Panc1 (cell line): ENCODE results near the gene CDC37L1. TPM values are rescaled to one million over a fixed set of nuclear protein-coding genes. Genes with fewer than 3 reads are reported as not detected.

Experiments used
- ATAC-seq: fragments of 200-7000 bp; cut with Tn5 transposase; 2 replicates; pipeline ENCODE4 v1.9.1; 2020; ENCODE audit warnings: mild to moderate bottlenecking, moderate library complexity
- BruUV-seq: library from RNA; stranded (reverse); fragments of 400-500 nt; replicated peaks from 2 replicates; lab custom pipeline; 2021; lab: Mats Ljungman, UMichigan
- CTCF ChIA-PET: fragments of 300-600 bp; sonication (Branson Sonifier 250); formaldehyde crosslinking; loops from one replicate; lab custom pipeline; 2022; ENCODE audit warnings: antibody characterized with exemption; lab: Charles Lee
- POLR2A ChIA-PET: fragments of 300-600 bp; sonication (Branson Sonifier 250); formaldehyde crosslinking; loops from one replicate; lab custom pipeline; 2022; ENCODE audit warnings: antibody characterized with exemption; lab: Charles Lee
- DNase-seq: peaks from one replicate; pipeline ENCODE4 v3.0.0-alpha.2; 2010; ENCODE audit warnings: low read depth, low spot score
- H3K27ac ChIP-seq: 2 replicates; pipeline ENCODE4 v1.5.1; 2011; ENCODE audit warnings: mild to moderate bottlenecking, low read length, inconsistent platforms
- H3K27me3 ChIP-seq: fragments of 200-500 bp; sonication (Bioruptor generic); 2 replicates; pipeline ENCODE4 v1.6.0; 2014; ENCODE audit warnings: low read length, inconsistent platforms; ENCODE audit not compliant: control insufficient read depth, insufficient read depth
- H3K36me3 ChIP-seq: fragments of 200-500 bp; sonication (Bioruptor generic); 2 replicates; pipeline ENCODE4 v1.5.1; 2014; ENCODE audit warnings: inconsistent platforms, mild to moderate bottlenecking, low read length, moderate library complexity; ENCODE audit not compliant: control insufficient read depth, insufficient read depth
- H3K4me1 ChIP-seq: 2 replicates; pipeline ENCODE4 v1.5.1; 2011; ENCODE audit warnings: inconsistent platforms, mild to moderate bottlenecking, low read length, moderate library complexity; ENCODE audit not compliant: control insufficient read depth, insufficient read depth
- H3K4me3 ChIP-seq, 2 experiments: 2 replicates each; pipeline ENCODE4 v1.5.1; 2011 to 2012; ENCODE audit warnings: low read depth in 2 of 2, low read length in 2 of 2, mild to moderate bottlenecking in 2 of 2, inconsistent platforms in 1 of 2, moderate library complexity in 1 of 2
- H3K9me3 ChIP-seq: fragments of 200-500 bp; sonication (Bioruptor generic); 2 replicates; pipeline ENCODE4 v1.5.1; 2014; ENCODE audit warnings: low read depth, mild to moderate bottlenecking, inconsistent platforms, low read length, moderate library complexity; ENCODE audit not compliant: control insufficient read depth, insufficient read depth
- POLR2AphosphoS5 ChIP-seq: IDR thresholded peaks from 2 replicates; pipeline ENCODE4 v1.6.1; 2012; ENCODE audit warnings: mild to moderate bottlenecking, low read depth, low read length, moderate library complexity
- REST ChIP-seq, 2 experiments: IDR thresholded peaks; 2 replicates each; pipeline ENCODE4 v1.6.1; 2011 to 2012; ENCODE audit warnings: low read depth in 2 of 2, control low read depth in 1 of 2, low read length in 1 of 2, mild to moderate bottlenecking in 1 of 2, moderate library complexity in 1 of 2; ENCODE audit not compliant: insufficient read depth in 1 of 2
- SIN3A ChIP-seq: IDR thresholded peaks from 2 replicates; pipeline ENCODE4 v1.6.1; 2012; ENCODE audit warnings: low read depth, mild to moderate bottlenecking, low read length, moderate library complexity, borderline replicate concordance; ENCODE audit not compliant: insufficient read depth
- TCF7L2 ChIP-seq: IDR thresholded peaks from 2 replicates; pipeline ENCODE4 v1.6.1; 2011; ENCODE audit warnings: mild to moderate bottlenecking, low read depth, low read length, inconsistent platforms
- in situ Hi-C: cut with HindIII; loops from 2 replicates; pipeline ENCODE4 v1.10.0; 2016; ENCODE audit warnings: low sequenced_read_pairs, low pct_unique_long_range_greater_than_20kb
- intact Hi-C: fragments of 100-400 bp; cut with micrococcal nuclease; formaldehyde crosslinking; loops from one replicate; pipeline ENCODE4 v1.10.0; 2022; ENCODE audit not compliant: unreplicated experiment
- total RNA-seq: library from RNA; stranded (reverse); gene quantifications from one replicate; pipeline ENCODE4 v1.2.1, GENCODE V29; 2021; ENCODE audit not compliant: unreplicated experiment
- TF ChIP-seq, protein P1 (sequence below): fragments of 450-650 bp; IDR thresholded peaks from 2 replicates; pipeline ENCODE4 v1.5.1; 2017; ENCODE audit warnings: mild to moderate bottlenecking

The CDC37L1 gene
- total RNA-seq, 1 experiment from 2014 or later, result 3.0 TPM

GRCh38 chr9:4680173-4680525, 780 bp downstream of the CDC37L1 start:
- Histone ChIP-seq H3K36me3 (peaks cover 3% of the 10 kb centered on the region; the same call in 1 of the 2 replicates), H3K27me3 (no peaks in the 10 kb centered on the region), H3K27ac (peak overlapping the region; percentile 77), H3K4me3 (peak overlapping the region; percentile 63 to 71), H3K4me1 (no peaks in the 10 kb centered on the region), H3K9me3 (no peaks in the 10 kb centered on the region)
- ATAC-seq, result 0 out of 2 replicates have a peak, but pooled peaks have one; percentile 8
- BruUV-seq, result no TSS peak
- in situ Hi-C loops (no loop called here), intact Hi-C loops (no loop called here)
- TF ChIP-seq SIN3A (no peak), POLR2AphosphoS5 (no peak), REST (IDR thresholded peaks at IDR 0.05; ENCODE audit: insufficient read depth in 1 of 2, low read depth in 2 of 2, low read length in 1 of 2) (no peak), TCF7L2 (no peak)
- TF ChIP-seq, protein P1, sequence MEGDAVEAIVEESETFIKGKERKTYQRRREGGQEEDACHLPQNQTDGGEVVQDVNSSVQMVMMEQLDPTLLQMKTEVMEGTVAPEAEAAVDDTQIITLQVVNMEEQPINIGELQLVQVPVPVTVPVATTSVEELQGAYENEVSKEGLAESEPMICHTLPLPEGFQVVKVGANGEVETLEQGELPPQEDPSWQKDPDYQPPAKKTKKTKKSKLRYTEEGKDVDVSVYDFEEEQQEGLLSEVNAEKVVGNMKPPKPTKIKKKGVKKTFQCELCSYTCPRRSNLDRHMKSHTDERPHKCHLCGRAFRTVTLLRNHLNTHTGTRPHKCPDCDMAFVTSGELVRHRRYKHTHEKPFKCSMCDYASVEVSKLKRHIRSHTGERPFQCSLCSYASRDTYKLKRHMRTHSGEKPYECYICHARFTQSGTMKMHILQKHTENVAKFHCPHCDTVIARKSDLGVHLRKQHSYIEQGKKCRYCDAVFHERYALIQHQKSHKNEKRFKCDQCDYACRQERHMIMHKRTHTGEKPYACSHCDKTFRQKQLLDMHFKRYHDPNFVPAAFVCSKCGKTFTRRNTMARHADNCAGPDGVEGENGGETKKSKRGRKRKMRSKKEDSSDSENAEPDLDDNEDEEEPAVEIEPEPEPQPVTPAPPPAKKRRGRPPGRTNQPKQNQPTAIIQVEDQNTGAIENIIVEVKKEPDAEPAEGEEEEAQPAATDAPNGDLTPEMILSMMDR, result no peak
- CTCF ChIA-PET, result no interaction called here
- POLR2A ChIA-PET, result no interaction called here
- no peak for DNase-seq

DNA sequence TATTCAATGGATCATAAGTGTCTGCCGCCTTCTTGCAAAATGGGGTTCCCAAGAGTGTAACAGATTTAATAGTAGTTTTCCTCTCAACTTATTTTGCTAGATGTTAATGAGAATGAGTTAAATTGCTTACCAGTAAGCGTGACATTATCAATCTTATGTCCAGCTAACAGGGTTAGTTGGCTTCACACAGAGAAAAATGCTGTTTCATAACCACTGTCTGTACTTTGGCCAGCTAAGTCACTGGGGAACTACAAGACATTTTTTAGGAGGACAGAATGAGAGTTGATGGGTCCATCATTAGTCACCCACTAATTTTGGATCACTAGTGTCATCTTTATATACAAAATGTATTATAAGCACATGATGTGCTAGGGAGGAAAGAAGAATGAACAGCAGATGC, 1.4 kb downstream of the CDC37L1 start:
- peak overlapping the region; percentile 63 to 71; a peak in 3 of 4 replicates for H3K4me3 ChIP-seq
- peak overlapping the region; percentile 77 for H3K27ac ChIP-seq
- peaks cover 3% of the 10 kb centered on the region; the same call in 1 of the 2 replicates for H3K36me3 ChIP-seq
- no peaks in the 10 kb centered on the region for H3K4me1 ChIP-seq
- intact Hi-C loops, result no loop called here
- POLR2A ChIA-PET, result no interaction called here
- no peak for TF ChIP-seq TCF7L2
- TF ChIP-seq, protein P1, result no peak
- no peak for TF ChIP-seq SIN3A
- no peak for TF ChIP-seq REST (IDR thresholded peaks at IDR 0.05; ENCODE audit: insufficient read depth in 1 of 2, low read depth in 2 of 2, low read length in 1 of 2)
- TF ChIP-seq POLR2AphosphoS5, result no peak
- no peaks in the 10 kb centered on the region for H3K9me3 ChIP-seq
- no peak for DNase-seq
- no peaks in the 10 kb centered on the region for H3K27me3 ChIP-seq
- TSS peak; percentile 87 for BruUV-seq
- in situ Hi-C loops, result no loop called here
- CTCF ChIA-PET, result no interaction called here
- ATAC-seq, result no peak
